ENCODE measurements around the gene ZMYND19. TPM values are rescaled to one million over a fixed set of nuclear protein-coding genes. Genes with fewer than 3 reads are reported as not detected.
A peak's percentile ranks its signal among the peaks of the same experiment; 100 is the strongest.
"Not testable (repeated sequence)": the region's sequence is repeated elsewhere in the genome, so short reads cannot be mapped to it uniquely, and the experiment has no call there.

Gene ZMYND19
- total RNA-seq, 1 experiment from 2014 or later = 33.8 TPM

DNA sequence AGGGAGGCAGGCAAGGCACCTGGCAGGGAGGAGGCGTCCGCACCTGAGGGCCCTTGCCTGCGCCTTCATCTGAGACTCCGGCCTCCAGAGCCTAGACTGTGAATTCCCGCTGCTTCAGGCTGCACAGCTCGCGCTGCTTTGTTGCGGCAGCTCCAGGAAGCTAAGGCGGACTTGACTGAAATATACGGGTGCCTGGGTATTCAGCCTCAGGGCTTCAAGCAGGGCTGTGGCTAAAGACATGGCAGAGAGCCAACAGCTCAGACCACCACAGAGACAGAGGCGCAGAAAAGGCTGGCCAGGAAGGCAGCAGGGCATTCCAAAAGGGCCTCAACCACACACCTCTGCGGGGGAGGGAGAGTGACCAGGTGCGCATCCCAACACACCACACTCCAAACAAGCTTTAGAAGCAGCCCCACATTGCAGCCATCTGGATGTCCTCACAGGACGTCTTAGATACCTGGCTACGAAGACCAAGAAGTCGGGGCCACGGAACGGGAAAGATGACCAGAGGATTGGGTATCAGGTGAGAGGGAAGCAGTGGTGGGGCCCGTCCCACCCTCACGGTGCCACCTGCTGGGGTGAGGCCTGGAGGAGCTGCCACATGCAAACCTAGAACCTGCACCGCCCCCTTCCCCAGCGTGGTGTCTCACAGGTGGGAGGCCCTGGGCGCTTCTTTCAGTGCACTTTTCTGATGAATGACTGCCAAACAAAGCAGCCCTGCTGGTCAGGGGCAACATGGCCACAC lies 9.9 kb downstream of the ZMYND19 start:
- Histone ChIP-seq H3K9me3 (no peaks in the 10 kb centered on the region), H3K27me3 (no peaks in the 10 kb centered on the region), H3K4me3 (no peak overlapping the region), H3K36me3 (peaks cover 34% of the 10 kb centered on the region)
- no peak for DNase-seq

DNA sequence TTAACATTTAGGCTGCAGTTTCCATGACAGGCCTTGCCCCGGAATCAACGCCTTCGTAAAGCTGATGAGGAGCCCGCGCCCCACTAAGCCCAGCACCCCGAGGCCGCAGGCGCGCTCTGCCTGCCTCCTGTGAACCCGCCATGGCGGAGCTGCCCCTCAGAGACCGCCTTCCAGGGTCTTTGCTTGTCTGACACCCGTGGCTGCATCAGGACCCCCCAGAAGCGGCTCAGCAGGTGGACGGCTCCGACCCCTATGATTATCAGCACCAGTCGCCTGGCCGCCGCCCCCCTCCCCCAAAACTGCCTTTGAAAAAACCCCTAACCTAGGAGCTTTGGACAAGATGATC lies 11.1 kb downstream of the ZMYND19 start:
- no peak for DNase-seq
- Histone ChIP-seq H3K36me3 (peaks cover 40% of the 10 kb centered on the region), H3K27me3 (no peaks in the 10 kb centered on the region), H3K9me3 (no peaks in the 10 kb centered on the region), H3K4me3 (peak overlapping the region; percentile 89)

DNA sequence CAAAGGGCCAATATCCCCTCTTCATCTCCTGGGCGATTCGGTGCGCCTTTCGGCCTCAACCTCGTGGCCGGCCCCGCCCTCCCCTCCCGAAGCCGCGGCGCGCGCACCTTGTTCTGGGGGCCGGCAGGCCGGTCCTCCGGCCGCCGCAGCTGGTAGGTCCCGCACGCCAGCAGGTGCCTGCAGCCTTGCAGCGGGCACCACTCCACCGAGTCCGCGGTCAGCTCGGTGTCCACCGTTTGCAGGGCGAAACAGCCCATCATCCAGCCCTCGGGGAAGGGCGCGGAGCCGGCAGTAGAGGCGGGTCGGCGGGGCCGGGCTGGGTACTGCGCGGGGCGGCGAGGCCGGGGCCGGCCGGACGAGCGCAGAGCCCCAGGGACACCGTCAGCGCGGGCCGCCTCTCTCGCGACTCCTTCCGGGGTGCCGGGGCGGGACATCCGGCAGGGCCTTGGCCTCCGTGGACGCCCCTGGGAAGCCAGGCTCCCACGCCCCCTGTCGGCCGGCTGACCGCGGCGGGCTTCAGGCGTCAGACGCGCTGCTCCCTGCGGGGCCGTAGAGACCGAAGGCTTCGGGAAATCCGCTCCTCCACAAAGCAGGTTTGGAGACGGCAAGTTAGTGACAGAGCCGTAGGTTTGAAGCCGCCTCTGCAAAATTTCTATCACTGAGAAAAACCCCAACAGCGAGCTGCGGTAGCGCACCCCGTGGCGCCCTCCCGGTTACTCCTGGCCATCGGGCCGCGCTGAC lies 11.6 kb downstream of the ZMYND19 start, which contains the start of gene DPH7:
Gene DPH7, minus strand, starts transcription at position 408 of the 741 bp plus-strand sequence. Its CDS starts 148 bp downstream, at position 260.
- DNase-seq = peak; percentile 96
- H3K4me3 ChIP-seq = peak within 1 kb of the TSS; percentile 89
- H3K9me3 ChIP-seq = no peaks in the 10 kb centered on the region
- H3K27me3 ChIP-seq = no peaks in the 10 kb centered on the region
- H3K36me3 ChIP-seq = peaks cover 44% of the 10 kb centered on the region

DNA sequence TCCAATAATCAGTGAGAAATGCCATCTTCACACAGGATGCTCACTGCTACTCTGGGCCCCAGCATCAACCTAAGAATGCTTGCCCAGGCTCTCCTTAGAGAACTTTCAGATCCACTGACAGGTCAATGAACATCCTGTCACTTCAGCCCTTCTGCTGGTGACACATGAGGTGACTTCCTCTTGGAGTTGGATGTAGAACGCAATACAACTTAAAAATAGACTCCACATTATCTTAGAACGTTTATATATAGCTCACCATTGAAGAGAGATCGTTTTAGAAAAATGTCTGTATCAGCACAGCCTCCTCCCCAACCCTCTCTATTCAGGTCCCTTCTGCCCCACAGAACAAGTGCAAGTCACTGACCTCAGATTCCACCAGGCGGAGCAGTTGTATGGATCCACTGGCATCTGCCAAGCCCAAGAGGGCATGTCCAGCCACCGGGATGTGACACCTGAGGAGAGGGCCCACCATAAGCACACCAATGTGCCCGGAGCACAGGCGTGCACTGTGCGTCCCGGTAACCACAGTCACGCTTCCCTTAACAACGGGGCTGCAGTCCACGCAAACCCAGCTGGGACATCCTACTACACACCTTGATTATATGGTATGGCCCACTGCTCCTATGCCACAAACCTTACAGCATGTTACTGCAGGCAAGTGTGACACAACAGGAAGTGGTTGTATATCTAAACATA lies 14.4 kb downstream of the ZMYND19 start:
- peaks cover 45% of the 10 kb centered on the region for H3K36me3 ChIP-seq
- DNase-seq = no peak
- H3K4me3 ChIP-seq = no peak overlapping the region
- no peaks in the 10 kb centered on the region for H3K9me3 ChIP-seq
- H3K27me3 ChIP-seq = no peaks in the 10 kb centered on the region

DNA sequence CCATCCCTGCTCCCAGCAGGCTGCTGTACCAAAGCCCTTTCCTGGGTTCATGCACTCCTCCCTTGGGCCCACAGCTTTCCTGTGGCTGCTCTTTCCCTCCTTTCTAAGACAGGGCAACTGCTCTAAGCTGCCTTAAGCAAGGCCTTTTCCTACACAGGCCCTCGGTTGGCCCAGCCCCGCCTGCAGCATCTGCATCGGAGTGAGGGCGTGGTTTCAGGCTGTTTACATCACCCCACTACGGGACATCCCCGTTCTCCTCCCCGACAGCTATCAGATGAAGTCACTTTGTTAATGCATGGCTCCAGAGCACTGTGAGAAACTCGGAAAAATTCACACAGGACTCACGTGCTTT lies 15.0 kb downstream of the ZMYND19 start:
- Histone ChIP-seq H3K9me3 (no peaks in the 10 kb centered on the region), H3K4me3 (no peak overlapping the region), H3K27me3 (no peaks in the 10 kb centered on the region), H3K36me3 (peaks cover 47% of the 10 kb centered on the region)
- DNase-seq = no peak

DNA sequence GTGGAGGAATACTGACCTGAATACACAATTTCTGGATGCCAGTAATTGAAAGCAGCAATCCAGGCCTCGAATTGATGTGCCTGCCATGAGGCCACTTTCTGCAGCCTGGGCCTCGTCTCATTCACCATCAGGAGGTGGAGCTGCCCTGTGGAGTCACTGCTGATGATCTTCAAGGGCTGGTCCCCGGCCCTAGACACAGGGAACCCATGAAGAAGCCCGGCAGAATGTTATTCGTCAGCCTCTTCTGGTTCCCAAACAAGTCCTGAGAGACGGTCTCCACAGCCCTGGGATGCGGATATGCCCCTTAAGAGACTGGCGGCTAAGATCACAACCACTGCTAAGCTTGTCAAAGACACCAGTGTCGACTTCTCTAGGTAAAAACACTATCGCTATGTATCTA lies 16.1 kb downstream of the ZMYND19 start:
- Histone ChIP-seq H3K9me3 (no peaks in the 10 kb centered on the region), H3K4me3 (no peak overlapping the region), H3K36me3 (peaks cover 49% of the 10 kb centered on the region), H3K27me3 (no peaks in the 10 kb centered on the region)
- DNase-seq = no peak

DNA sequence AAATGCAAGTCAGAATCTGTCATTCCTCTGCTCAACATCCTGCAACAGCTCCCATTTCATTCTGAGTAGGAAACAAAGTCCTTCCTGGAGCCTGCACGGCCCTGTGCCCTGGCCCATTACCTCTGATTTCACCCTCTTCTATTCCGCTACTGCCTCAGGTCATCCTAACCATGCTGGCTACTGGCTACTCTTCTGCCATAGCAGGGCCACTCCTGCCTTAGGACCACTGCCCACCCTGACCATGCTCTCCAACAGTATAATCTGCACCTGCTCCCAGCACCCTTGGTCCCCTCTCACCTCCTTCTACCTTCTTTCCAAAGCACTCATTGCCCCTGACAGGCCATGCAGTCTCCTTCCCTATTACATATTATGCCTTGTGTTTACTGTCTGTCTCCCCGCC lies 19.7 kb downstream of the ZMYND19 start:
- no peak overlapping the region for H3K4me3 ChIP-seq
- H3K27me3 ChIP-seq = no peaks in the 10 kb centered on the region
- no peak for DNase-seq
- no peaks in the 10 kb centered on the region for H3K9me3 ChIP-seq
- peaks cover 40% of the 10 kb centered on the region for H3K36me3 ChIP-seq

DNA sequence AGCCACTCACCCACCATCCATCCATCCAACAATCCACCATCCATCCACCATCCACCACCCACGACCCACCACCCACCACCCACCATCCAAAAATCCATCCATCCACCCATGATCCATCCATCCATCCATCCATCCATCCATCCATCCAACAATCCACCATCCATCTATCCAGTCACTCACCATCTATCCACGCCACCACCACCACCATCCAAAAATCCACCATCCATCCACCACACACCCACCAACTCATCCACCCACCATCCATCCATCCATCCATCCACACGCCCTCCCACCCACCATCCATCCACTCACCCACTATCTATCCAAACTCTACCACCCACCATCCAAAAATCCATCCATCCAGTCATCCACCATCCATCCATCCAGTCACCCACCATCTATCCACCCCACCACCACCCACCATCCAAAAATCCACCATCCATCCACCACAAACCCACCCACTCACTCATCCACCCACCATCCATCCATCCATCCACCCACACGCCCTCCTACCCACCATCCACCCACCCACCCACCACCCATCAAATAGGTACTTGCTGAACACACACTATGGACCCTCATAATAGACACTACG lies 20.6 kb downstream of the ZMYND19 start:
- DNase-seq = no peak

DNA sequence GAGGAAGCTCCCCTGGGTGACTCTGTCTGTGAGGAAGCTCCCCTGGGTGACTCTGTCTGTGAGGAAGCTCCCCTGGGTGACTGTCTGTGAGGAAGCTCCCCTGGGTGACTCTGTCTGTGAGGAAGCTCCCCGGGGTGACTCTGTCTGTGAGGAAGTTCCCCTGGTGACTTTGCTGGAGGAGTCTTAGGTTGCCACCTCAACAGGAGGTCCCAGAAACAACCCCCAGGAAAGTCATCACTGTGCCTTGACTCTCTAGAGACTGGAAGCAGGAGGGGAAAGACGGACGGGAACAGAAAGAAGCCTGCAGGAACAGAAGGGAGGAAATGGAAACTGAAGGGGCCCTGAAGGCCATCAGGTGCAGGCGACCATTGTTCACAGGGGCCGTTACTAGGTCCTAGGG lies 21.9 kb downstream of the ZMYND19 start:
- peaks cover 30% of the 10 kb centered on the region for H3K36me3 ChIP-seq
- DNase-seq, H3K4me3 ChIP-seq, H3K27me3 ChIP-seq, H3K9me3 ChIP-seq: not testable (repeated sequence)

More for the DNA sequence above, 20.6 kb downstream of the ZMYND19 start:
- Histone ChIP-seq H3K4me3 (no peak overlapping the region), H3K9me3 (no peaks in the 10 kb centered on the region), H3K27me3 (no peaks in the 10 kb centered on the region), H3K36me3 (peaks cover 33% of the 10 kb centered on the region)

DNA sequence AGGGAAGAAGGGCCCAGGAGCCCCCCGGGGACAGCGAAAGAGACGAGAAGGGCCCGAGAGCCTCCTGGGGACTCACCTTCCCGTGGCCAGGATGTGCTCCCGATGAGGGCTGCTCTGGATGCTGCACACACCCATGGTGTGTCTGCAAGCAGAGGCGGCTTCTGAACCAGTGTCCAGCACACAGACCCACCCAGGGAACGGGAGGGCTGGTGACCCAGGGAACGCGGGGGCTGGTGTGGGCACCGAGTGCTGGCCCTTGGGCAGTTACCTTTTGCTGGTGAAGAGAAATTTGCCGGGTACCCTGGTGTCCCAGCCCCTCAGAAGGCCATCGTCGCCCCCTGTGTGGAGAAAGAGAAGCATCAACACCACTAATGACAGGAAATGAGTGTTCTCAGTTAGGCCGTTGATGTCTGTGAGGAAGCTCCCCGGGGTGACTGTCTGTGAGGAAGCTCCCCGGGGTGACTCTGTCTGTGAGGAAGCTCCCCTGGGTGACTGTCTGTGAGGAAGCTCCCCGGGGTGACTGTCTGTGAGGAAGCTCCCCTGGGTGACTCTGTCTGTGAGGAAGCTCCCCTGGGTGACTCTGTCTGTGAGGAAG lies 25.4 kb downstream of the ZMYND19 start:
- Histone ChIP-seq H3K27me3 (no peaks in the 10 kb centered on the region), H3K4me3 (no peak overlapping the region), H3K9me3 (no peaks in the 10 kb centered on the region), H3K36me3 (peaks cover 23% of the 10 kb centered on the region)
- DNase-seq = no peak

DNA sequence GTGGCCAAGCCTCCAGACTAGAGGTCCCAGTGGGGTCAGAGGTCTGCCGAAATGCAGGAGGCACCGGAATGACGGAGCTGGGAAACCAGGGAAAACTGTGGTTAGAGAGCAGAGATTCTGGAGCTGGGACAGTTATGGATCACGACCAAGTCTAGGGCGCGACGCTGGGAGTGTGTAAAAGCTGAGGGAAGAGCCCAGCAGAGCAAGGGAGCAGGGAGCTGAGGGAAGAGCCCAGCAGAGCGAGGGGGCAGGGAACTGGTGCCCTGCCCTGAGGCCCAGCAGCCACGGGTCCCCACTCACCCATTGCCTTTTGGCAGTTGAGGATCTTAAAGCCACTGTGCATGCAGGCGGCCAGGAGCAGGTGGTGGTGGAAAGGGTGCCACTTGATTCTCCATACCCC lies 26.2 kb downstream of the ZMYND19 start:
- no peak for DNase-seq
- Histone ChIP-seq H3K36me3 (peaks cover 30% of the 10 kb centered on the region), H3K9me3 (no peaks in the 10 kb centered on the region), H3K4me3 (no peak overlapping the region), H3K27me3 (no peaks in the 10 kb centered on the region)

DNA sequence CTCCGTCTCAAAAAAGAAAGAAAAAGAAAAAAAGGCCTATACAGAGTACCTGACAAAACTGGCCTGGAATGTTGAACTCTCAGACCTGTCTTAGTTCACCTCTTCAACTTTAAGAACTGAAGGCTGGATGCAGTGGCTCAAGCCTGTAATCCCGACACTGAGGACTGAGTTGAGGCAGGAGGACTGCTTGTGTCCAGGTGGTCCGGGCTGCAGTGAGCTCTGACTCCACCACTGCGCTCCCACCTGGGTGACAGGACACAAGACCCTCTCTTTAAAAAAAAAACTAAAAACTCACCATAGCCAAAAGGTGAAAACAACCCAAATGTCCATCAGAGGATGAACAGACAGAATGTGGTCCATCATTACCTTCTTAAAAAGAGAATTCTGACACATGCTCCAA lies 32.2 kb downstream of the ZMYND19 start:
- no peak for DNase-seq
- Histone ChIP-seq H3K36me3 (peaks cover 61% of the 10 kb centered on the region), H3K4me3 (no peak overlapping the region), H3K27me3 (no peaks in the 10 kb centered on the region), H3K9me3 (no peaks in the 10 kb centered on the region)

DNA sequence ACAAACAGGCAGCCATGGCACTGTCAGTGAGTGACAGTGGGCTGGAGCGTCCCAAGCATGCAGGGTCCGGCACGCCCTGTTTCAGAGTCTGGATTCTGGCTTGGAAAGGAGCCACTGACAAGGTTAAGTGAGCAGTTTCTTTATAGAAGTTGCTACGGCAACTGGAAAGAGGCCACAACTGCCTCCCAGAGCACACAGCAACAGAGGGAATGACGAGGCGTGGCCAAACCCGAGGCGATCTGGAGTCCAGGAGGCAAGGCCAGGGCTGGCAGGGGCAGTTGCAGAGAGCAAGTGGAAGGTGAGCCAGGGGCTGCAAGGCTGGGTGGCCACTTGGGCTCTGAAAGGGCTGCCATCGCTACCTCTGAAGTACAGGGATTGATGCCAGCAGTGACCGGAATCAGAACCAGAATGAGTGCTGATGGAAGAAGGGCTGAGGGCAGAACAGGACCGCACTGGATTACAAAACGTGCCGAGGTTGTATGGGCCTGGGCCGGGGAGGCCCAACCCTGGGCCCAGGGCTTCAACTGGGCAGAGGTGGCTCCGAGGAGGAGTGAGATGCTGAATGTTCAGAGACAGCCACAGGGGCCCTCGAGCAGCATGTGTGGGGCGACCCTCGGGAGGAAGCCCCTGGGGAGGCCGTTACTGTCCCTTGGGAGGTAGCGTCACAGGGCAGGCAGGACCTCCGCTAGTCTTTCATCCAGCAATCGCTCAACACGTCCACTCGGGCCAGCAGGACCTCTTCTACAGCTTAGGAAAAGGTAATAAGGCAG lies 34.1 kb downstream of the ZMYND19 start:
- H3K9me3 ChIP-seq = no peaks in the 10 kb centered on the region
- H3K27me3 ChIP-seq = no peaks in the 10 kb centered on the region
- no peak overlapping the region for H3K4me3 ChIP-seq
- DNase-seq = no peak
- peaks cover 62% of the 10 kb centered on the region for H3K36me3 ChIP-seq

DNA sequence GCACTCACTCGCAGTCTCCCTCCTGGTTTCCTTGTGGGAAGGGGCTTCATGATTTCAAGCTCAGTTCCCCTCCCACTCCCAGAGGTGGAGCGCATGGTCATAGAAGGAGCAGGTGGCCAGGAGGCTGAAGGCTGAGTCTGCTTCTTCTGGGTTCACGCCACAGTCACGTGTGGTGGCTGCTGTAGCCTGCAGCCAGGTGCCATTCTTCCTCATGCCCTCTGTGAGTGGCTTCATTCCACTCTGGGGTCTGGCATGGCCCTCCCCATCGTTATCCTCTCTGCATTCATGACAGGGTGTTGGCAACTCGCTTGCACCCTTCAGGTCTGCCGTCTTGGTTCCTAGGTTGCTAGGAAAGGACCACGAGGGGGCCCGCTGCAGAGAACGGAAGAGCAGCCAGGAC lies 35.1 kb downstream of the ZMYND19 start:
- Histone ChIP-seq H3K36me3 (peaks cover 58% of the 10 kb centered on the region), H3K4me3 (no peak overlapping the region), H3K9me3 (no peaks in the 10 kb centered on the region), H3K27me3 (no peaks in the 10 kb centered on the region)
- no peak for DNase-seq

DNA sequence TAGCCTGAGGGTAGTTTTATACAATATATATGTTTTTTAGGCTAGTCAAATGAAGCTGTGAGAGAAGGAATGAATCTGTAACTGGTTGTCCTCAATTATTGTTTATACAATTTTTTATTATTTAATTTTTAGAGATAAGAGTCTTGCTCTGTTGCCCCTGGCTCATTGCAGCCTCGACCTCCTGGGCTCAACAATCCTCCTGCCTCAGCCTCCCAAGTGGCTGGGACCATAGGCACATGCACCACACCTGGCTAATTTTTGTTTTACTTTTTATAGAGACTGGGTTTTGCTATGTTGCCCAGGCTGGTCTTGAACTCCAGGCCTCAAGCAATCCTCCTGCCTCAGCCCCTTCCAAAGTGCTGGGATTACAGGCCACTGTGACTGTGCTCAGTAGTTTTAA lies 36.0 kb downstream of the ZMYND19 start:
- Histone ChIP-seq H3K4me3 (no peak overlapping the region), H3K27me3 (no peaks in the 10 kb centered on the region), H3K9me3 (no peaks in the 10 kb centered on the region), H3K36me3 (peaks cover 50% of the 10 kb centered on the region)
- DNase-seq = no peak

DNA sequence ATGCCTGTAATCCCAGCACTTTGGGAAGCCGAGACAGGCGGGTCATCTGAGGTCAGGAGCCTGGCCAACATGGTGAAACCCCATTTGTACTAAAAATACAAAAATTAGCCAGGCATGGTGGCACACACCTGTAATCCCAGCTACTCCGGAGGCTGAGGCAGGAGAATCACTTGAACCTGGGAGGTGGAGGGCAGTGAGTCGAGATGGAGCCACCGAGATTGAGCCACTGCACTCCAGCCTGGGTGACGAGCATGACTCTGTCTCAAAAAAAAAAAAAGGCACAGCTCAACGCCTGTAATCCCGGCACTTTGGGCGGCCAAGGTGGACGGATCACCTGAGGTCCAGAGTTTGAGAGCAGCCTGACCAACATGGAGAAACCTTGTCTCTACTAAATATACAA lies 36.7 kb downstream of the ZMYND19 start:
- H3K27me3 ChIP-seq, H3K9me3 ChIP-seq, H3K4me3 ChIP-seq, DNase-seq: not testable (repeated sequence)
- peaks cover 43% of the 10 kb centered on the region for H3K36me3 ChIP-seq
